ENCODE results near the gene SH3BGR.

Gene SH3BGR

DNA sequence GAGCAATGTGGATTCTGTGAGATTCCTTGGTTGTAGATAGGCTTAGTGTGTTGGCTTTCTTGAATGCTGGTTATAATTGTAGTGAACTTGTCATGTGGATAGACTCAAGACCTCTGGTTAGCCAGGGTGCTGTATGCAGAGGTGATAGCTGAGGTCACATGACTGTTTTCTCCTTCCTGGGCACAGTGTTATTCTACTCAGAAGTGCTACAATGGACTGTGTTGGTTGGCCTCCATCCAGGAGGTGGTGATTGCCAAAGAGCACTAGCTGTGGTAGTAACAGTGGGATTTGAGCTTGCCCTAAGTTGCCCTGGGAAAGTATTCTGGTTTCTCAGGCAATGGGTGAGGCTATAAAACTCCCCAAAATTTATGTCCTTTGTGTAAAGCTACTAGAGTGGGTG, 71.6 kb downstream of the SH3BGR start:
- TF ChIP-seq ZNF70 (CRISPR knock-in tag; IDR thresholded peaks at IDR 0.05), result no peak
- ATAC-seq, result no peak

DNA sequence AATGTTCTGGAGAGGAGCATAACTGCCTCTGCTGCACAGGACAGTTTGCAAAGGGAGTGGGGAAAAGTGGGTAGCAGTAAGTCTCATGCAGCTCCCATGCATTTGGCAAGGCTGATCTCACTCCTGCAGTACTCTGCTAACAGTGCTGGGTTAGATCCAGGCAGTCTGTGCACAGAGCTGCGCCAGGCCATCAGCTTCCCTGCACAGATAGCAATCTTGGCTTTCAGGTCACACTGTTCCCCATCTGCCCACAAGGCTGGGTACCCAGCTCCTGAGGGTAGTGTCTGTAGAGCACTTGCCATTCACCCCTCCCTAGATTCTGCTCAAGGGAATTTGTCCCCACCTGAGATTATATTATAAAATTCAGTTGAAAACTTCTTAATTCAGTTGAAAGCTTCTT, 72.1 kb downstream of the SH3BGR start:
- ATAC-seq, result no peak; the same call in 2 of the 3 replicates
- TF ChIP-seq TOX (CRISPR knock-in tag; IDR thresholded peaks at IDR 0.05; ENCODE audit: borderline replicate concordance), result no peak
- no peak for TF ChIP-seq BACH2 (CRISPR knock-in tag; IDR thresholded peaks at IDR 0.05; ENCODE audit: borderline replicate concordance)
- no peak for TF ChIP-seq ZNF565 (CRISPR knock-in tag; conservative IDR thresholded peaks at IDR 0.05; ENCODE audit: low read depth)
- no peak for TF ChIP-seq PPARA (CRISPR knock-in tag; IDR thresholded peaks at IDR 0.05; ENCODE audit: borderline replicate concordance)
- no peak for TF ChIP-seq GLIS3 (CRISPR knock-in tag; IDR thresholded peaks at IDR 0.05)

DNA sequence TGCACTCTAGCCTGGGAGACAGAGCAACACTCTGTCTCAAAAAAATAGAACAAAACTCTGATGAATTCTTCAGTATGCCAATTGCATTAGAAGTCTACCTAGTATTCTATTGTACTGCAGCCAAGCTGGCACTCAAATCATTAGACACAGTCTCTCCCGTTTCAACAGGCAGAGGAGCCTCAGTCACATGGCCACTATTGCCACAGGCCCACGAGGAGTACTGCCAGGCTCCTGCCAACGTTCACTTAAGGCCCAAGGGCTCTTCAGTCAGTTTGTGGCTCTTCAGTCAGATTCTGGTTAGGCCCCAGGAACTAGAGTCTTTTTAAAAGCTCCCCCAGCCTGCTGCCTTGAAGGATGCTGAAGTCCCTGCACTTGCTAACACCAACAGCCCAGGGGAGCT, 73.4 kb downstream of the SH3BGR start:
- TF ChIP-seq ISL1 (CRISPR knock-in tag; IDR thresholded peaks at IDR 0.05) (no peak), CSDC2 (CRISPR knock-in tag; IDR thresholded peaks at IDR 0.05) (no peak), ARNTL (CRISPR knock-in tag; IDR thresholded peaks at IDR 0.05; ENCODE audit: borderline replicate concordance, low read depth) (no peak), OSR1 (CRISPR knock-in tag; IDR thresholded peaks at IDR 0.05) (no peak), ESRRG (CRISPR knock-in tag; IDR thresholded peaks at IDR 0.05) (no peak), BACH2 (CRISPR knock-in tag; IDR thresholded peaks at IDR 0.05; ENCODE audit: borderline replicate concordance) (no peak), TOX (CRISPR knock-in tag; IDR thresholded peaks at IDR 0.05; ENCODE audit: borderline replicate concordance) (no peak), RARB (CRISPR knock-in tag; IDR thresholded peaks at IDR 0.05) (no peak), ZFP30 (CRISPR knock-in tag; IDR thresholded peaks at IDR 0.05) (no peak), GLIS3 (CRISPR knock-in tag; IDR thresholded peaks at IDR 0.05) (no peak), PPARA (CRISPR knock-in tag; IDR thresholded peaks at IDR 0.05; ENCODE audit: borderline replicate concordance) (no peak)
- TF ChIP-seq, protein P1, sequence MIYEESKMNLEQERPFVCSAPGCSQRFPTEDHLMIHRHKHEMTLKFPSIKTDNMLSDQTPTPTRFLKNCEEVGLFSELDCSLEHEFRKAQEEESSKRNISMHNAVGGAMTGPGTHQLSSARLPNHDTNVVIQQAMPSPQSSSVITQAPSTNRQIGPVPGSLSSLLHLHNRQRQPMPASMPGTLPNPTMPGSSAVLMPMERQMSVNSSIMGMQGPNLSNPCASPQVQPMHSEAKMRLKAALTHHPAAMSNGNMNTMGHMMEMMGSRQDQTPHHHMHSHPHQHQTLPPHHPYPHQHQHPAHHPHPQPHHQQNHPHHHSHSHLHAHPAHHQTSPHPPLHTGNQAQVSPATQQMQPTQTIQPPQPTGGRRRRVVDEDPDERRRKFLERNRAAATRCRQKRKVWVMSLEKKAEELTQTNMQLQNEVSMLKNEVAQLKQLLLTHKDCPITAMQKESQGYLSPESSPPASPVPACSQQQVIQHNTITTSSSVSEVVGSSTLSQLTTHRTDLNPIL (CRISPR knock-in tag; IDR thresholded peaks at IDR 0.05; ENCODE audit: low read depth), result no peak
- TF ChIP-seq, protein P2, sequence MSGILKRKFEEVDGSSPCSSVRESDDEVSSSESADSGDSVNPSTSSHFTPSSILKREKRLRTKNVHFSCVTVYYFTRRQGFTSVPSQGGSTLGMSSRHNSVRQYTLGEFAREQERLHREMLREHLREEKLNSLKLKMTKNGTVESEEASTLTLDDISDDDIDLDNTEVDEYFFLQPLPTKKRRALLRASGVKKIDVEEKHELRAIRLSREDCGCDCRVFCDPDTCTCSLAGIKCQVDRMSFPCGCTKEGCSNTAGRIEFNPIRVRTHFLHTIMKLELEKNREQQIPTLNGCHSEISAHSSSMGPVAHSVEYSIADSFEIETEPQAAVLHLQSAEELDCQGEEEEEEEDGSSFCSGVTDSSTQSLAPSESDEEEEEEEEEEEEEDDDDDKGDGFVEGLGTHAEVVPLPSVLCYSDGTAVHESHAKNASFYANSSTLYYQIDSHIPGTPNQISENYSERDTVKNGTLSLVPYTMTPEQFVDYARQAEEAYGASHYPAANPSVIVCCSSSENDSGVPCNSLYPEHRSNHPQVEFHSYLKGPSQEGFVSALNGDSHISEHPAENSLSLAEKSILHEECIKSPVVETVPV (CRISPR knock-in tag; IDR thresholded peaks at IDR 0.05), result no peak
- TF ChIP-seq, protein P3, sequence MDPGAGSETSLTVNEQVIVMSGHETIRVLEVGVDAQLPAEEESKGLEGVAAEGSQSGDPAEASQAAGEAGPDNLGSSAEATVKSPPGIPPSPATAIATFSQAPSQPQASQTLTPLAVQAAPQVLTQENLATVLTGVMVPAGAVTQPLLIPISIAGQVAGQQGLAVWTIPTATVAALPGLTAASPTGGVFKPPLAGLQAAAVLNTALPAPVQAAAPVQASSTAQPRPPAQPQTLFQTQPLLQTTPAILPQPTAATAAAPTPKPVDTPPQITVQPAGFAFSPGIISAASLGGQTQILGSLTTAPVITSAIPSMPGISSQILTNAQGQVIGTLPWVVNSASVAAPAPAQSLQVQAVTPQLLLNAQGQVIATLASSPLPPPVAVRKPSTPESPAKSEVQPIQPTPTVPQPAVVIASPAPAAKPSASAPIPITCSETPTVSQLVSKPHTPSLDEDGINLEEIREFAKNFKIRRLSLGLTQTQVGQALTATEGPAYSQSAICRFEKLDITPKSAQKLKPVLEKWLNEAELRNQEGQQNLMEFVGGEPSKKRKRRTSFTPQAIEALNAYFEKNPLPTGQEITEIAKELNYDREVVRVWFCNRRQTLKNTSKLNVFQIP (CRISPR knock-in tag; IDR thresholded peaks at IDR 0.05; ENCODE audit: borderline replicate concordance, low read depth), result no peak
- TF ChIP-seq, protein P4, sequence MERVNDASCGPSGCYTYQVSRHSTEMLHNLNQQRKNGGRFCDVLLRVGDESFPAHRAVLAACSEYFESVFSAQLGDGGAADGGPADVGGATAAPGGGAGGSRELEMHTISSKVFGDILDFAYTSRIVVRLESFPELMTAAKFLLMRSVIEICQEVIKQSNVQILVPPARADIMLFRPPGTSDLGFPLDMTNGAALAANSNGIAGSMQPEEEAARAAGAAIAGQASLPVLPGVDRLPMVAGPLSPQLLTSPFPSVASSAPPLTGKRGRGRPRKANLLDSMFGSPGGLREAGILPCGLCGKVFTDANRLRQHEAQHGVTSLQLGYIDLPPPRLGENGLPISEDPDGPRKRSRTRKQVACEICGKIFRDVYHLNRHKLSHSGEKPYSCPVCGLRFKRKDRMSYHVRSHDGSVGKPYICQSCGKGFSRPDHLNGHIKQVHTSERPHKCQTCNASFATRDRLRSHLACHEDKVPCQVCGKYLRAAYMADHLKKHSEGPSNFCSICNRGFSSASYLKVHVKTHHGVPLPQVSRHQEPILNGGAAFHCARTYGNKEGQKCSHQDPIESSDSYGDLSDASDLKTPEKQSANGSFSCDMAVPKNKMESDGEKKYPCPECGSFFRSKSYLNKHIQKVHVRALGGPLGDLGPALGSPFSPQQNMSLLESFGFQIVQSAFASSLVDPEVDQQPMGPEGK (CRISPR knock-in tag; IDR thresholded peaks at IDR 0.05; ENCODE audit: borderline replicate concordance), result no peak
- ATAC-seq, result no peak

DNA sequence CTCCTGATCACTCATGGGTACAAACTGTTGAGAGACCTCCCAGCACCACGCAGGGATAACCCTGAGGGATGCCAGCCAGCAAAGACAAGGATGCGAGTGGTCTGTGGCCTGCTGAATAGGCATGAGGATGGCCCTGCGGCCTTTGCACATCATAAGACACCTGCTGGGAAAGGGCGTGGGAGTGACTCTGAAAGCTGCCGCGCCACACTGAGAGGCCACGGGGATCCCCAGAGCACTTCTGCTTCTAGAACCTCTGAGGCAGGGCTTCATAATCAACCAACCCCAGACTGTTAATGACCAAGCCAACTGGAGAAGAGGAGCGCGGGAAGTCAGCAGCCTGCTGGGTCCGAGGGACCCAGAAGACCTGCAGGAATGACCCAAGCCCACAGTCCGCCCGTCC, 73.8 kb downstream of the SH3BGR start:
- TF ChIP-seq ZFP3 (CRISPR knock-in tag; IDR thresholded peaks at IDR 0.05) (no peak), SNAI2 (CRISPR knock-in tag; IDR thresholded peaks at IDR 0.05) (no peak), GLIS3 (CRISPR knock-in tag; IDR thresholded peaks at IDR 0.05) (no peak), ZFP30 (CRISPR knock-in tag; IDR thresholded peaks at IDR 0.05) (no peak), TCF4 (CRISPR knock-in tag; IDR thresholded peaks at IDR 0.05; ENCODE audit: borderline replicate concordance) (no peak), ZNF565 (CRISPR knock-in tag; conservative IDR thresholded peaks at IDR 0.05; ENCODE audit: low read depth) (no peak), ARNTL (CRISPR knock-in tag; IDR thresholded peaks at IDR 0.05; ENCODE audit: borderline replicate concordance, low read depth) (no peak), OSR1 (CRISPR knock-in tag; IDR thresholded peaks at IDR 0.05) (no peak), ZNF70 (CRISPR knock-in tag; IDR thresholded peaks at IDR 0.05) (no peak)
- ATAC-seq, result no peak

DNA sequence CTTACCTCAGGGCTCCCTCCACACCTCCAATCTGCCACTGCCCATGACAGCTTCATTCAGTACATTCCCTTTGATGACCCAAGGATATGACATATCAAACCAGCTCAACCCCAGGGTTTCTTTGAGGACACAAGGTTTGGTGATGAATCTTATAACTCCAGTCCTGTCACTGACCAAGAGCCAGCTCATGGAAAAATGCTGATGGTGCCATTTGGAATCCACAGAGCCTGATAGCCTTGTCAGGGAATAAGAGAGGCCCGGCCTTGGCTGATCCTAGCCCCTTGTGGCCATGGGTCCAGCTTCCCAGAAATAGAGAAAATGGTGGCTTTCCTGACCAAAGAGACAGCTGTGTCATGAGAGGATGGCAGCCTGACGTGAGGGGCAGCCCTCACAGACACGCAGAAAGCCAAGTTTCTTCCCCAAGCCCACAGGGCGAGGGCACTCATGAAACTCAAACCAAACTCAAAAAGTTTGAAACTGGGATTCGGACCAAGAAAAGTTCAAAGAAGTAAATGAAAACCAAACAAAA, 75.4 kb downstream of the SH3BGR start:
- TF ChIP-seq ZFP30 (CRISPR knock-in tag; IDR thresholded peaks at IDR 0.05) (no peak), RARB (CRISPR knock-in tag; IDR thresholded peaks at IDR 0.05) (no peak)
- TF ChIP-seq, protein P4 (CRISPR knock-in tag; IDR thresholded peaks at IDR 0.05; ENCODE audit: borderline replicate concordance), result no peak
- no peak for ATAC-seq
